ENCODE data around the gene CACNA1S. TPM values are rescaled to one million over a fixed set of nuclear protein-coding genes. Genes with fewer than 3 reads are reported as not detected.
A peak's percentile ranks its signal among the peaks of the same experiment; 100 is the strongest.

The CACNA1S gene
- total RNA-seq, 2 experiments from 2014 or later: not detected

- Histone ChIP-seq H3K27me3 (ENCODE audit: control insufficient read depth in 1 of 2, insufficient read depth in 2 of 2, low read length in 2 of 2) (no peaks in the 10 kb centered on the region), H3K36me3 (ENCODE audit: insufficient read depth, low read length) (no peaks in the 10 kb centered on the region), H3K27ac (ENCODE audit: low read depth in 1 of 2, low read length in 2 of 2) (no peak overlapping the region), H3K9me3 (ENCODE audit: control insufficient read depth in 1 of 2, insufficient read depth in 1 of 2, low read length in 2 of 2) (no peaks in the 10 kb centered on the region), H3K4me1 (ENCODE audit: insufficient read depth, low read length) (peaks cover 4% of the 10 kb centered on the region), H3K4me3 (ENCODE audit: low read length) (no peak overlapping the region)
- H3K27me3 Mint-ChIP-seq: peaks cover 24% of the 10 kb centered on the region
- H3K9me3 Mint-ChIP-seq: no peaks in the 10 kb centered on the region
- intact Hi-C loops (cut with DNase I, micrococcal nuclease): loop anchor here in 1 of 2 experiments (10.0 kb wide), 1 partner anchor 141 kb away; no protein-coding TSS in a partner anchor
- ChIA-PET POLR2A (no interaction called here), CTCF (interaction anchor here (1.7 kb wide), 1 partner anchor 35 kb away, joined by 6 read pairs; no protein-coding TSS in a partner anchor)
- H3K36me3 Mint-ChIP-seq (ENCODE audit: low read depth): no peaks in the 10 kb centered on the region
- H3K4me1 Mint-ChIP-seq (ENCODE audit: low read depth): no peaks in the 10 kb centered on the region
- no peak for TF ChIP-seq CTCF (IDR thresholded peaks at IDR 0.05)
- H3K27ac Mint-ChIP-seq: no peak overlapping the region
- no peak overlapping the region for H3K4me3 Mint-ChIP-seq
- peak in 3 of 14 experiments; percentile 6 to 35 (median 26) for DNase-seq
- ATAC-seq (ENCODE audit: poor library complexity): no peak
These were observed 27.9 kb downstream of the CACNA1S start for GRCh38 chr1:201084295-201084694.

GRCh38 chr1:201083741-201084140 is 28.5 kb downstream of the CACNA1S start:
- H3K4me1 ChIP-seq (ENCODE audit: insufficient read depth, low read length): peaks cover 4% of the 10 kb centered on the region
- Mint-ChIP-seq H3K27me3 (peaks cover 22% of the 10 kb centered on the region), H3K27ac (no peak overlapping the region), H3K4me1 (ENCODE audit: low read depth) (no peaks in the 10 kb centered on the region), H3K9me3 (no peaks in the 10 kb centered on the region), H3K4me3 (no peak overlapping the region), H3K36me3 (ENCODE audit: low read depth) (no peaks in the 10 kb centered on the region)
- no peaks in the 10 kb centered on the region for H3K9me3 ChIP-seq (ENCODE audit: control insufficient read depth in 1 of 2, insufficient read depth in 1 of 2, low read length in 2 of 2)
- intact Hi-C loops (cut with DNase I, micrococcal nuclease): loop anchor here in 1 of 2 experiments (10.0 kb wide), 1 partner anchor 141 kb away; no protein-coding TSS in a partner anchor
- ATAC-seq (ENCODE audit: poor library complexity) (no peak), DNase-seq (no peak)
- TF ChIP-seq CTCF (IDR thresholded peaks at IDR 0.05): no peak
- CTCF ChIA-PET: interaction anchor here (1.7 kb wide), 1 partner anchor 35 kb away, joined by 6 read pairs; no protein-coding TSS in a partner anchor
- H3K27me3 ChIP-seq (ENCODE audit: control insufficient read depth in 1 of 2, insufficient read depth in 2 of 2, low read length in 2 of 2): no peaks in the 10 kb centered on the region
- POLR2A ChIA-PET: no interaction called here
- no peaks in the 10 kb centered on the region for H3K36me3 ChIP-seq (ENCODE audit: insufficient read depth, low read length)
- H3K27ac ChIP-seq (ENCODE audit: low read depth in 1 of 2, low read length in 2 of 2): no peak overlapping the region
- no peak overlapping the region for H3K4me3 ChIP-seq (ENCODE audit: low read length)

- H3K27me3 ChIP-seq (ENCODE audit: control insufficient read depth in 1 of 2, insufficient read depth in 2 of 2, low read length in 2 of 2): no peaks in the 10 kb centered on the region
- intact Hi-C loops (cut with DNase I, micrococcal nuclease): loop anchor here in 1 of 2 experiments (10.0 kb wide), 1 partner anchor 145 kb away; no protein-coding TSS in a partner anchor
- no peak overlapping the region for H3K27ac Mint-ChIP-seq
- no peak overlapping the region for H3K27ac ChIP-seq (ENCODE audit: low read depth in 1 of 2, low read length in 2 of 2)
- CTCF ChIA-PET: no interaction called here
- H3K4me1 Mint-ChIP-seq (ENCODE audit: low read depth): no peaks in the 10 kb centered on the region
- no peak overlapping the region for H3K4me3 Mint-ChIP-seq
- POLR2A ChIA-PET: no interaction called here
- H3K9me3 Mint-ChIP-seq: no peaks in the 10 kb centered on the region
- peaks cover 5% of the 10 kb centered on the region for H3K27me3 Mint-ChIP-seq
- no peaks in the 10 kb centered on the region for H3K9me3 ChIP-seq (ENCODE audit: control insufficient read depth in 1 of 2, insufficient read depth in 1 of 2, low read length in 2 of 2)
- ATAC-seq (ENCODE audit: poor library complexity): no peak
- H3K4me1 ChIP-seq (ENCODE audit: insufficient read depth, low read length): peaks cover 4% of the 10 kb centered on the region
- DNase-seq: no peak
- TF ChIP-seq CTCF (IDR thresholded peaks at IDR 0.05): no peak
- H3K36me3 Mint-ChIP-seq (ENCODE audit: low read depth): no peaks in the 10 kb centered on the region
- H3K4me3 ChIP-seq (ENCODE audit: low read length): no peak overlapping the region
- H3K36me3 ChIP-seq (ENCODE audit: insufficient read depth, low read length): no peaks in the 10 kb centered on the region
These were observed 32.1 kb downstream of the CACNA1S start for GRCh38 chr1:201080135-201080534.
